CD4-positive, alpha-beta T cell (primary cell): ENCODE results near the gene EGLN3. TPM values are rescaled to one million over a fixed set of nuclear protein-coding genes. Genes with fewer than 3 reads are reported as not detected.

ENCODE experiments used
- ATAC-seq: fragments of 200-7000 bp; cut with Tn5 transposase; one replicate; pipeline ENCODE4 v1.10.0; 2022; ENCODE audit warnings: mild to moderate bottlenecking; ENCODE audit not compliant: poor library complexity
- CTCF ChIA-PET: fragments of 350-600 bp; sonication (Branson Sonifier 250); formaldehyde crosslinking; loops from one replicate; lab custom pipeline; 2021; ENCODE audit warnings: antibody characterized with exemption, inconsistent platforms; lab: Charles Lee
- POLR2A ChIA-PET: fragments of 350-600 bp; sonication (Branson Sonifier 250); formaldehyde crosslinking; loops from one replicate; lab custom pipeline; 2021; ENCODE audit warnings: antibody characterized with exemption, inconsistent platforms; lab: Charles Lee
- DNase-seq, 14 experiments: peaks; one replicate each; pipeline ENCODE4 v3.0.0-alpha.2; 2013 to 2020; ENCODE audit warnings: mixed read lengths in 2 of 14
- H3K27ac ChIP-seq, 2 donors: one replicate each; pipeline versions ENCODE4 v1.5.1 to v1.7.0; 2013; ENCODE audit warnings: low read length in 2 of 2, low read depth in 1 of 2, mild to moderate bottlenecking in 1 of 2
- H3K27me3 ChIP-seq, 2 experiments: 1 replicate in 1 of 2; 2 replicates in 1 of 2; pipeline versions ENCODE4 v1.6.1 to v1.7.0; 2013; ENCODE audit warnings: low read length in 2 of 2, control low read depth in 1 of 2, mild to moderate bottlenecking in 1 of 2, moderate library complexity in 1 of 2; ENCODE audit not compliant: insufficient read depth in 2 of 2, control insufficient read depth in 1 of 2
- H3K36me3 ChIP-seq: one replicate; pipeline ENCODE4 v1.6.1; 2013; ENCODE audit warnings: low read length, control low read depth; ENCODE audit not compliant: insufficient read depth
- H3K4me1 ChIP-seq: one replicate; pipeline ENCODE4 v1.6.1; 2013; ENCODE audit warnings: low read length, control low read depth; ENCODE audit not compliant: insufficient read depth
- H3K4me3 ChIP-seq: one replicate; pipeline ENCODE4 v1.5.1; 2013; ENCODE audit warnings: mild to moderate bottlenecking, low read length, moderate library complexity
- H3K9me3 ChIP-seq, 2 experiments: 1 replicate in 1 of 2; 2 replicates in 1 of 2; pipeline versions ENCODE4 v1.6.1 to v1.7.0; 2013; ENCODE audit warnings: low read length in 2 of 2, mild to moderate bottlenecking in 2 of 2, control low read depth in 1 of 2, moderate library complexity in 1 of 2; ENCODE audit not compliant: control insufficient read depth in 1 of 2, insufficient read depth in 1 of 2
- H3K27ac Mint-ChIP-seq: one replicate; pipeline ENCODE4 v1.8.0; 2020; ENCODE audit warnings: mixed read lengths
- H3K27me3 Mint-ChIP-seq: one replicate; pipeline ENCODE4 v1.8.0; 2021; ENCODE audit warnings: mixed read lengths
- H3K36me3 Mint-ChIP-seq: one replicate; pipeline ENCODE4 v1.8.0; 2021; ENCODE audit warnings: low read depth, mixed read lengths
- H3K4me1 Mint-ChIP-seq: one replicate; pipeline ENCODE4 v1.8.0; 2021; ENCODE audit warnings: low read depth, mixed read lengths
- H3K4me3 Mint-ChIP-seq: one replicate; pipeline ENCODE4 v1.8.0; 2020; ENCODE audit warnings: mild to moderate bottlenecking, mixed read lengths
- H3K9me3 Mint-ChIP-seq: one replicate; pipeline ENCODE4 v1.8.0; 2020; ENCODE audit warnings: mixed read lengths
- CTCF ChIP-seq: fragments of 200-600 bp; IDR thresholded peaks from one replicate; pipeline ENCODE4 v1.8.0; 2022; ENCODE audit warnings: antibody characterized with exemption, mild to moderate bottlenecking
- intact Hi-C, 2 experiments: fragments of 100-400 bp; cut with DNase I in 1 of 2; cut with micrococcal nuclease in 1 of 2; formaldehyde crosslinking; loops; one replicate each; pipeline versions ENCODE4 v1.15.1 to v1.9.0; 2023 to 2025; cut with DNase I, micrococcal nuclease
- total RNA-seq, 174 experiments: library from RNA in 2 of 174; stranded (reverse) in 2 of 174; gene quantifications; one replicate each; pipeline ENCODE4 v1.2.3 and lab custom pipeline; 2021 to 2026

The EGLN3 gene
- total RNA-seq, 2 experiments from 2014 or later: 1.1 to 1.3 TPM

DNA sequence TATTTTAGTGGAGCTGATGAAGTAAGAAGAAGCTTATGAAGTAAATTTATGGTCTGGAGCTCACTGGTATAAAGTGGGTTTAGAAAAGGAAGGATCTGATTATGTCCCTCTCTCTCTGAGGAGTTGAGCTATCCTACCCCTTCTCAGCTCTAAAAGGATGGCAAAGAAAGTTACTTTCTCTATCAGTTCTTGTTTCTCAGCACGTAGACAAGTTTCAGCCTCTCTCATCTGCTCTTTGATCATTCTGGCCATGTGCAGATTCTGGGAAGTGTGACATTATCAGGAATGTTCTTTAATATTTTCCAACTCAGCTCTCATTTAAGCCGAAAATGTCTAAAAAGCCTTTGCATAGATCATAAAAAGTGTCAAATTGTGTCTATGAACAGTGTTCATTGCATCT lies 5.8 kb upstream of the EGLN3 start:
- peaks cover 5% of the 10 kb centered on the region for H3K4me1 Mint-ChIP-seq
- H3K4me3 Mint-ChIP-seq: no peak overlapping the region
- no peaks in the 10 kb centered on the region for H3K36me3 ChIP-seq
- POLR2A ChIA-PET: no interaction called here
- peaks cover 44% of the 10 kb centered on the region for H3K27me3 Mint-ChIP-seq
- H3K9me3 Mint-ChIP-seq: no peaks in the 10 kb centered on the region
- no peaks in the 10 kb centered on the region for H3K36me3 Mint-ChIP-seq
- no peak overlapping the region for H3K27ac ChIP-seq
- H3K4me1 ChIP-seq: peaks cover 7% of the 10 kb centered on the region
- no peak overlapping the region for H3K27ac Mint-ChIP-seq
- H3K27me3 ChIP-seq: peaks cover 0 to 7% of the 10 kb centered on the region in 2 experiments
- no peak overlapping the region for H3K4me3 ChIP-seq
- CTCF ChIA-PET: no interaction called here
- DNase-seq: no peak
- intact Hi-C loops: no loop called here
- TF ChIP-seq CTCF: no peak
- ATAC-seq: no peak
- no peaks in the 10 kb centered on the region for H3K9me3 ChIP-seq

DNA sequence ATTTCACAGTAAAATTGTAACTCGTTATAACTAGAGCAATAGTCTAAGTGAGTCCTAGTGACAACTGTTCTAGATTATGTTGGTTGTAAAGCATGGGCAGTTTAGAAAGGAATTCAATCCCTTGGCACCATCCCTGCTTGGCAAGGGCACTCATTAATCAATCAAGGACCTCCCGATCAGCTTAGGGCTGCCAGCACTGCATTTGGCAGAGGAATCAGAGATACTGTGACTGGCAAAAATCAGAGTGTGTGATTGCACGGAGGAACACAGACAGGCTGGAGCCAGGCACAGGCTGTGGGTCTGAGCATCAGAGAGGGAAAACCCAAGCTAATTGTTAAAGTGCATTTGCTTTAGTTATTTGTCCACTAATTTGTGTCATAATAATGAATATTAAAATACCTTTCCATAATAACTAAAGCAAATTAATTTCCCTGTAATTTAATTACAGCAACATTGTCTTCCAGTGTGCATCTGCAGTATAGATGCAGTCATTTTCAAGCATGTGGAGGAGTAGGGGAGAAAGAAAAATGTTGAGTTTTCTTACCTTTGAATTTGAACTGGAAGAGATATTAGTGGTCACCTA lies 3.2 kb upstream of the EGLN3 start:
- Mint-ChIP-seq H3K27me3 (peaks cover 61% of the 10 kb centered on the region), H3K4me3 (no peak overlapping the region), H3K27ac (no peak overlapping the region), H3K9me3 (no peaks in the 10 kb centered on the region), H3K4me1 (peaks cover 16% of the 10 kb centered on the region), H3K36me3 (no peaks in the 10 kb centered on the region)
- H3K27me3 ChIP-seq: peaks cover 12 to 23% of the 10 kb centered on the region in 2 experiments
- ChIA-PET POLR2A (no interaction called here), CTCF (no interaction called here)
- peaks cover 19% of the 10 kb centered on the region for H3K4me1 ChIP-seq
- peaks cover 0 to 7% of the 10 kb centered on the region in 2 experiments for H3K9me3 ChIP-seq
- intact Hi-C loops: no loop called here
- DNase-seq (no peak), ATAC-seq (no peak)
- no peaks in the 10 kb centered on the region for H3K36me3 ChIP-seq
- TF ChIP-seq CTCF: no peak
- H3K4me3 ChIP-seq: no peak overlapping the region
- H3K27ac ChIP-seq: no peak overlapping the region

GRCh38 chr14:33952541-33952940 lies 1.7 kb upstream of the EGLN3 start:
- intact Hi-C loops: no loop called here
- TF ChIP-seq CTCF: no peak
- peak overlapping the region; percentile 17 for H3K4me3 Mint-ChIP-seq
- ChIA-PET POLR2A (no interaction called here), CTCF (no interaction called here)
- no peak for ATAC-seq
- H3K27me3 Mint-ChIP-seq: peaks cover 72% of the 10 kb centered on the region
- no peaks in the 10 kb centered on the region for H3K9me3 Mint-ChIP-seq
- no peak for DNase-seq
- H3K4me3 ChIP-seq: no peak overlapping the region
- H3K27ac ChIP-seq: no peak overlapping the region
- peaks cover 19% of the 10 kb centered on the region for H3K4me1 ChIP-seq
- H3K36me3 Mint-ChIP-seq: no peaks in the 10 kb centered on the region
- H3K4me1 Mint-ChIP-seq: peaks cover 21% of the 10 kb centered on the region
- H3K9me3 ChIP-seq: peaks cover 0 to 7% of the 10 kb centered on the region in 2 experiments
- no peaks in the 10 kb centered on the region for H3K36me3 ChIP-seq
- H3K27me3 ChIP-seq: peaks cover 12 to 28% of the 10 kb centered on the region in 2 experiments
- no peak overlapping the region for H3K27ac Mint-ChIP-seq
